GM19372 (cell line): ENCODE data around the gene PCLAF.
"Not testable (repeated sequence)": the region's sequence is repeated elsewhere in the genome, so short reads cannot be mapped to it uniquely, and the experiment has no call there.

Experiments used
- ATAC-seq: cut with Tn5 transposase; IDR thresholded peaks from one replicate; pipeline ENCODE4 v1.9.1; 2021; ENCODE audit warnings: mild to moderate bottlenecking, low read depth, moderate library complexity; ENCODE audit not compliant: unreplicated experiment

Gene PCLAF

GRCh38 chr15:64381000-64381751, at the start of gene PCLAF:
TSS of gene PCLAF (minus strand) at chr15:64381441. CDS start at chr15:64381371, 70 bp downstream.
- ATAC-seq: peak; percentile 92

- no peak for ATAC-seq
Measured at GRCh38 chr15:64430000-64430735, 48.9 kb upstream of the PCLAF start.

- no peak for ATAC-seq
Measured at GRCh38 chr15:64429448-64429847, 48.2 kb upstream of the PCLAF start.

- ATAC-seq: no peak
Measured at GRCh38 chr15:64426845-64427465, 45.7 kb upstream of the PCLAF start.

GRCh38 chr15:64425221-64425620, 44.0 kb upstream of the PCLAF start:
- ATAC-seq: no peak

- no peak for ATAC-seq
Measured at GRCh38 chr15:64423970-64424369, 42.7 kb upstream of the PCLAF start.

GRCh38 chr15:64422697-64423096, 41.5 kb upstream of the PCLAF start:
- ATAC-seq: no peak

- ATAC-seq: no peak
Measured at GRCh38 chr15:64412216-64412615, 31.0 kb upstream of the PCLAF start.

GRCh38 chr15:64400583-64400982, 19.3 kb upstream of the PCLAF start:
- ATAC-seq: no peak

- ATAC-seq: no peak
Measured at GRCh38 chr15:64398575-64398974, 17.3 kb upstream of the PCLAF start.

GRCh38 chr15:64396789-64397188, 15.5 kb upstream of the PCLAF start:
- ATAC-seq: no peak

GRCh38 chr15:64392471-64392870, 11.2 kb upstream of the PCLAF start:
- ATAC-seq: not testable (repeated sequence)

GRCh38 chr15:64389036-64389435, 7.8 kb upstream of the PCLAF start:
- ATAC-seq: no peak

- ATAC-seq: peak; percentile 94
Measured at GRCh38 chr15:64387562-64388168, 6.4 kb upstream of the PCLAF start, which contains the start of gene TRIP4. TSS of gene TRIP4 (plus strand) at chr15:64387836. CDS start at chr15:64387864, 28 bp downstream.

GRCh38 chr15:64386291-64386690, 5.0 kb upstream of the PCLAF start:
- no peak for ATAC-seq

GRCh38 chr15:64383760-64384159, 2.5 kb upstream of the PCLAF start:
- ATAC-seq: no peak

GRCh38 chr15:64380130-64380870, 941 bp downstream of the PCLAF start:
- not testable (repeated sequence) for ATAC-seq

- no peak for ATAC-seq
Measured at GRCh38 chr15:64379216-64379960, 1.9 kb downstream of the PCLAF start.

GRCh38 chr15:64373360-64373759, 7.9 kb downstream of the PCLAF start:
- ATAC-seq: no peak
